ENCODE data around the gene APEX1.

GRCh38 chr14:20440465-20440864 is 14.6 kb upstream of the APEX1 start:
- TF ChIP-seq CTCF (IDR thresholded peaks at IDR 0.05 in 2 of 3, conservative IDR thresholded peaks at IDR 0.05 in 1 of 3; ENCODE audit: borderline replicate concordance in 1 of 3, insufficient read depth in 1 of 3, low read depth in 2 of 3, low read length in 2 of 3) = no peak
- TF ChIP-seq SP1 (IDR thresholded peaks at IDR 0.05; ENCODE audit: low read depth) = no peak
- TF ChIP-seq ELF1 (IDR thresholded peaks at IDR 0.05; ENCODE audit: borderline replicate concordance, low read depth) = no peak
- TF ChIP-seq POLR2AphosphoS5 (IDR thresholded peaks at IDR 0.05; ENCODE audit: low read depth, low read length) = no peak
- TF ChIP-seq EZH2 (IDR thresholded peaks at IDR 0.05) = no peak
- no peak for TF ChIP-seq CEBPB (IDR thresholded peaks at IDR 0.05; ENCODE audit: low read depth)
- no peak for TF ChIP-seq POLR2A (IDR thresholded peaks at IDR 0.05; ENCODE audit: borderline replicate concordance, extremely low read depth, insufficient read depth, insufficient read length)
- no peak for TF ChIP-seq SRF (IDR thresholded peaks at IDR 0.05; ENCODE audit: low read depth)
- TF ChIP-seq REST (IDR thresholded peaks at IDR 0.05; ENCODE audit: low read depth) = no peak
- TF ChIP-seq ZBTB33 (IDR thresholded peaks at IDR 0.05; ENCODE audit: extremely low read depth, insufficient replicate concordance, low read length) = no peak
- no peak for TF ChIP-seq ZFX (IDR thresholded peaks at IDR 0.05)
- TF ChIP-seq JUND (IDR thresholded peaks at IDR 0.05) = no peak
- no peak for TF ChIP-seq YY1 (IDR thresholded peaks at IDR 0.05; ENCODE audit: extremely low read depth, insufficient replicate concordance, low read depth, low read length)
